Pulmonary artery endothelial cell (primary cell): ENCODE data around the gene ROMO1. TPM values are rescaled to one million over a fixed set of nuclear protein-coding genes. Genes with fewer than 3 reads are reported as not detected.
"Not testable (repeated sequence)": the region's sequence is repeated elsewhere in the genome, so short reads cannot be mapped to it uniquely, and the experiment has no call there.

Source experiments
- DNase-seq: peaks from one replicate; pipeline ENCODE4 v3.0.0-alpha.2; 2011; ENCODE audit warnings: low read depth, low spot score
- total RNA-seq: library from RNA; depleted of rRNA; stranded (reverse); fragments of >200 nt; gene quantifications from 2 replicates; pipeline ENCODE4 v1.2.3, GENCODE V29; 2014

The ROMO1 gene
- total RNA-seq, 1 donor from 2014 or later = 266 TPM

- no peak for DNase-seq
Observed at GRCh38 chr20:35680452-35681183, 18.6 kb upstream of the ROMO1 start.

DNA sequence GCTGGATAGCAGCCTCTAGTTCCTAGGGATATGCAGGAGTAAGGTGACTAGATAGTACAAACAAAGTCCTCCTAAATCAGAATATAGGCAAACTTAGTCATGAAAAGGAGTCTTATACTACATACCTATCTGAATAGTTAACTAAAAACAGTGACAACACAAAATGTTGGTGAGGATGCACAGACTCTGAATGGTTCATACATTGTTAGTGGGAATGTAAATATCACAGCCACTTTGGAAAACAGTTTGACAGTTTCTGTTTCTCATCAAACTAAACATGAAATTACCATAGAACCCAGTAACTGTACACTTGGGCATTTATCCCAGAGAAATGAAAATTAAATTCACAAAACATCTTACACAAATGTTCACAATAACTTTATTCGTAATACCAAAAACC is 17.2 kb upstream of the ROMO1 start:
- no peak for DNase-seq

DNA sequence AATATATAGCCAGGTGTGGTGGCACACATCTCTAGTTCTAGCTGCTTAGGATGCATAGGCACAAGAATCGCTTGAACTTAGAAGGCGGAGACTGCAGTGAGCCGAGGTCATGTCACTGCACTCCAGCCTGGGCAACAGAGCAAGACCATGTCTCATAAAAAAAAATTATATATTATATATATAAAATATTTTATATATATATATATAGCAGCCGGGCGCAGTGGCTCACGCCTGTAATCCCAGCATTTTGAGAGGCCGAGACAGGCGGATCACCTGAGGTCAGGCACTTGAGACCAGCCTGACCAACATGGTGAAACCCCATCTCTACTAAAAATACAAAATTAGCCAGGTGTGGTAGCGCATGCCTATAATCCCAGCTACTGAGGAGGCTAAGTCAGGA is 13.8 kb upstream of the ROMO1 start:
- not testable (repeated sequence) for DNase-seq

DNA sequence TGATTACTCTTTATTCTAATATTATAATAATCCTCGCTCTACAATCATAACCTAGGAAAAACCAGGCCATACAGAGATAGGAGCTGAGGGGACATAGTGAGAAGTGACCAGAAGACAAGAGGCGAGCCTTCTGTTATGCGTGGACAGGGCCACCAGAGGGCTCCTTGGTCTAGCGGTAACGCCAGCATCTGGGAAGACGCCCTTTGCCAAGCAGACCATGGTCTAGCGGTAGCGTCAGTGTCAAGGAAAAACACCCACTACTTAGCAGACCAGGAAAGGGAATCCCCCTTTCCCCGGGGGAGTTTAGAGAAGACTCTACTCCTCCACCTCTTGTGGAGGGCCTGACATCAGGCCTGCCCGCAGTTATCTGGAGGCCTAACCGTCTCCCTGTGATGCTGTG is 12.3 kb upstream of the ROMO1 start:
- not testable (repeated sequence) for DNase-seq

DNA sequence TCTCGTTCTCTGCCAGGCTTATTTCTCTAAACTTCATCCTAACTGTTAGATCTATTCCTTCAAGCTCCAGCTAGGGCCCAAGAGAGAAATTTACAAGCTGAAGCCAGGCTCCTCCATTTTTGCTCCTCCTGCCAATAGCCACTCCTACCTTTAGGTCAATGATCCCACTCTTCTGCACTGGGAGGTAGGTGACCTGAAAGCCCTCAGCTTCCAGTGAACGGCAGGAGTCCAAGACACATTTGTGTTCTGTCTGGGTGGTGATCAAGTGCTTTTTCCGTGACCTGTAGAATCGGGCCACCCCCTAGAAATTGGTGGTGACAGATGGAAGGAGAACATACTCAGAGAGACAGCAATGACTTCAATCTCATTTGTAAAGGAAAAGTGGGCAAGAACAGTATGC is 8.9 kb upstream of the ROMO1 start:
- no peak for DNase-seq

DNA sequence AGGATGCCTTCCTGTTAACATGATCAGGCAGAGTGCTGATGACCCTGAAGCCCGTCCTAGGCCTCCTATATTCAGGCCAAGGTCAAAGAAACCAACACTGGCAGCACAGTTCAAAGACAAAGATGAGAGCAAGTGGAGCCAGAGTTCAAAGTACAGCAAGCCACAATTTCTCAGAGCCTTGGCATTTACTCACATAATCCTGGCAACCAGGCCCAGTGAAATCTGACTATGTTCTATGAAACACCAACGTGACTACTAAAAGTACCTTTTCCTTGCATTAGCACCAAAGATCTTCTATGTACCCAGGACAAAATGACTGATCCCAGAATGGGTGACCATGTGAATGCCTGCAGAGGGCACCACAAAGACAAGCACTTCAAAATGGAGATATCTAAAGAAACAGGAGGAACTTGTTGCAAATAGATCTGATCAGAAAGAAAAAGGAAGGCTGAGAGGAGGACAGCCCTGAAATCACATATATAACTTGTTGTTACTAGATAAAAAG is 3.9 kb upstream of the ROMO1 start:
- no peak for DNase-seq

GRCh38 chr20:35695978-35696377 is 3.2 kb upstream of the ROMO1 start:
- no peak for DNase-seq

DNA sequence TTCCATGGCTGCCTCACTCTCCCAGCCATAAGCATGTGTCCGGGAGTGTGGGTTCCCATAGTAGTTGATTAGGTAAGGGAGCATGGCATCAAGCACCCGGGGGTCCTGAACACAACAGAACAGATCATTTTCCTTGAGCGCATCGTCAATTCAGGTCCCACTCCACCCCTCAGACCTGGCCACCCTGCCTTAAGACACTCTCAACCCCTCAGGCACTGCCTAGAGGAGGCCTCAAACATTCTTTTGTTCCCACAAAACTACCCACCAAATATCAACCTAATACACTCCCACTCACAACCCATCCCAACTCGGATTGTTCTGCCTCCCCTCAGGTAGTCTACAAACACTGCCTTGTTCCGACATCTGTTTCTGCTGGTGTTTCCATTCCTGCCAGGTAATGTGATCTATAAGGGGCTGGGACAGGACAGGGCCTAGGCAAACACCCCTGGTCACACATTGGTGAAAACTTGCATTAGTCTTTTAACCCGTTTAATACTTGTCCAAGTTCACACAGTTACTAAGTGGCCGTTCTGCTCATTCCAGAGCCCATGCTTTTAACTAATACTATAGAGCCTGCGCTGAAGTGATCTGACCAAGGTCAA is 1.4 kb upstream of the ROMO1 start:
- DNase-seq = no peak

GRCh38 chr20:35698298-35699126 is 693 bp upstream of the ROMO1 start:
- no peak for DNase-seq

DNA sequence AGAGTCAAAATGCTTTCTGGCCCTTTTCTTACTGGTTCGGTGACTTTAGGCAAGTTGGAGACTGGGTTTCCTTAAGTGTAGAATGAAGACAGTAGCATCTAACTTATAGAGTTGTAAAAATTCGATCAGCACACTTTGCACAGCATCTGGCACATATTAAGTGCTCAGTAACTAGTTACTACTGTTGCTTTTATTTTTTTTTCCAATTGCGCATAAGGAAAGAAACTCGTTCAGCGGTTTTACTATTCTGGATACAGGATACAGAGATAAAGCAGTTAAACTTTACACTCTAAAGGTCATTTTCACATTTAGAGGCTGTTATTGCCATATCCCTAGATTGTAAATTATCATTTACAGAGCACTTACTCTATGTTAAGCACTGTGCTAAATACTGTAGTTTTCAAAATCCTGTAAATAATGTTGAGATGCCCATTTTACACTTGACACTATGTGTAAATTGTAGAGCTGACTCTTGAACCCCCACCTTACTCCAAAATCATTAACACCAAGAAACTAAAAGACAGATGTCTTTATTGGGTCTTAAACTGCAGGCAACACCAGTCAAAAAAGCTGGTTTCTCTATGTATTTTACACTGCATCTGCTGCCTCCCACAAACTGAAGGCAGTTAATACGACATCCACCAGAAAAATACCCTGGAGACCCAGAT is 886 bp downstream of the ROMO1 start:
- DNase-seq = no peak

DNA sequence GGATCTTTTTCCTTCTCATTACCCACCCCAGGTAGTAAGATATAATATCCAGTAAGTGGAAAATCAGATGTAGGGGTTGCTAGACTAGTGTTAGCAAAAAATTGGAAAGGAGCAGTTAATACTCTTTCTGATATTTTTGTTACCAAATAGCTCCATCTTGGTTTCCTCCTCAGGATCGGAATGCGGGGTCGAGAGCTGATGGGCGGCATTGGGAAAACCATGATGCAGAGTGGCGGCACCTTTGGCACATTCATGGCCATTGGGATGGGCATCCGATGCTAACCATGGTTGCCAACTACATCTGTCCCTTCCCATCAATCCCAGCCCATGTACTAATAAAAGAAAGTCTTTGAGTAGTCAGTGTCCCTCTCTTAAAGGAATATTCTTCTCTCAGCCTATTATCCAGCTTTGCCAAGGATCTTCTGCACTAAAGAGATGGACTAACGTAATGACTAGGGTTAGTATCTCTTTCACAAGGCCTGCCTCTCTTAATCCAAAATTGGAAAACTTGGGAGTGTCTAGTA is 1.5 kb downstream of the ROMO1 start:
- no peak for DNase-seq

DNA sequence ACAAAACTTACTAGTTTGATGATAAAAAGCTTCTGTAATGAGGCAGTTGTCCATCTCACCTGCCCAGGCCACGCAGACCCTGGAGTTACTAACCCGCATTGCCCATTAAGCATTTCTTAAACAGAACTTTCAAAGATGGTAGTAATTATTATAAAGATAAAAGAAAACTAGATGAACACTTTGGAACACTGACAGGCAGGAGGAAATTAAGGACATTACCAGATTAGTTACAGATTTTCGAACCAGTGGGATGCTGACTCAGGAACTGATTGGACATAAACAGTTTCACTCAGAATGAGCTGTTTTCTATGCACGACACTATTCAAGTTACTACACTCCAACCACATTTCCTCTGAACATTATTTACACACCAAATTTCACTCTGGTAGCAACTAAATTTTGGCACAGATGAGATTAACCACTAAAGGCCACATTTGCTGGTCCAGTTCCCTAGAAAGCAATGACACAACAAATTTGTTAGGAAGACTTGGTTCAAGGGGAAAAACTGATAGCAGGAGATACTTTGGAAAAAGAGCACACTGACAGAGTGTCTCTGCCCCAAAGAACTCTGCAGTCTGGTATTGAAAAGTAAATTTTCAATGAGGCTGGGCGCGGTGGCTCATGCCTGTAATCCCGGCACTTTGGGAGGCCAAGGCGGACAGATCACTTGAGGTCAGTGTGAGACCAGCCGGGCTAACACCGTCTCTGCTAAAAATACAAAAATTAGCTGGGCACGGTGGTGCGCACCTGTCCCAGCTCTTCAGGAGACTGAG is 3.0 kb downstream of the ROMO1 start:
- DNase-seq = no peak

DNA sequence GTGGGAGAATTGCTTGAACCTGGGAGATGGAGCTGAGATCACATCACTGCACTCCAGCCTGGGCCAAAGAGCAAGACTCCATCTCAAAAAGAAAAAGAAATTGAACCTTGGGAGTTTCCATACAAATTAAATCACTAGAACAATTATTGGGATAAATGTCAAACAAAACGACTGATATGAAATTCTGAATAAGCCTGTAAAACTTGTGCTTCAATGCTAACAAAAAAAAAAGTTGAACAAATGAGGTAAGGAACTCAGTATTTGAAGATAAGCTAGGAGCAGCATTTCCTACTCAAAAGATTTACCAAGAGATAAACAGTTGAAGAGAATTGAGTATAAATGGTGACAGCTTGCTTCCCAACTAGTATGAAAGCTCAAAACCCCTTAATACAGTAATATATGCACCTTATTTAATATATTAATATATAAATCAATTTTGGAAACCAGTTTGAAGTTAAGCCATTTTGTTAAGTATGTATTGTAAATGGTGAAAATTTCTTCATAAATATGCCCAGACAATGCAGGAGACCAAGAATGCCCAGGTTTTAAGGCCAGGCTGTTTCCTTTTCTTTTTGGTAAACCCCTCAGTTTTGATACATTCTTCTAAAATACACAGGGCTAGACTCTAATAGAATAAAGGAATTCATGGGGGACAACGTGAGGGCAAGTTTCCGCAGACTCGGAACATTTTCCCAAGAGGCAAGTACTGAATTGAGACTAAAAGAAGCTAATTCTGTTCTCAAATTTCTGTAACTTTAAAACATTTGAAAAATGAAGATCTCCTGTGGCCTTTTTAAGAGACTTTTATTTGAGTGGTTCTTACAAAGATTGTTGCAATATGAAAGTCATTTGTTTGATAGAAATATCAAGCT is 3.9 kb downstream of the ROMO1 start:
- no peak for DNase-seq

GRCh38 chr20:35704514-35705261 is 5.5 kb downstream of the ROMO1 start:
- no peak for DNase-seq

DNA sequence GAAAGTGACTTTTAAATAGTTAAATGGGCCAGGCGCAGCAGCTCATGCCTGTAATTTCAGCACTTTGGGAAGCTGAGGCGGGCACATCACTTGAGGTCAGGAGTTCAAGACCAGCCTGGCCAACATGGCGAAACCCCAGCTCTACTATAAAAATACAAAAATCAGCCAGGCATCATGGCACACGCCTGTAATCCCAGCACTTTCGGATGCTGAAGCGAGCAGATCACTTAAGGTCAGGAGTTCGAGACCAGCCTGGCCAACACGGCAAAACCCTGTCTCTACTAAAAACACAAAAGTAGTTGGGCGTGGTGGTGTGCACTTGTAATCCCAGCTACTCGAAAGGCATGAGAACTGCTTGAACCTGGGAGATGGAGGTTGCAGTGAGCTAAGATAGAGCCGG is 6.7 kb downstream of the ROMO1 start:
- not testable (repeated sequence) for DNase-seq

- not testable (repeated sequence) for DNase-seq
Observed at GRCh38 chr20:35706591-35707529, 7.7 kb downstream of the ROMO1 start.

- DNase-seq = no peak
Observed at GRCh38 chr20:35708502-35708901, 9.3 kb downstream of the ROMO1 start.

GRCh38 chr20:35709259-35709658 is 10.1 kb downstream of the ROMO1 start:
- DNase-seq = no peak
